HEK293 (cell line): ENCODE data around the gene KRT76.

Experiments used
- CTCF ChIA-PET: fragments of 350-600 bp; formaldehyde crosslinking; extraction: SDS; loops from one replicate; lab custom pipeline; 2021; ENCODE audit warnings: antibody characterized with exemption; lab: Yijun Ruan, JAX
- POLR2A ChIA-PET: fragments of 300-600 bp; formaldehyde crosslinking; extraction: SDS; loops from one replicate; lab custom pipeline; 2020; ENCODE audit warnings: antibody characterized with exemption, inconsistent platforms; lab: Yijun Ruan, JAX
- H3K27ac ChIP-seq: fragments of 200-500 bp; sonication (Bioruptor generic); 2 replicates; pipeline ENCODE4 v1.5.1; 2014; ENCODE audit warnings: low read depth, low read length, control low read depth, inconsistent platforms; ENCODE audit errors: extremely low read depth
- H3K36me3 ChIP-seq, 2 experiments: fragments of 200-500 bp in 1 of 2; sonication (Bioruptor generic) in 1 of 2; 1 replicate in 1 of 2; 2 replicates in 1 of 2; pipeline ENCODE4 v1.5.1; 2014 to 2017; ENCODE audit warnings: inconsistent platforms in 2 of 2, low read length in 2 of 2; ENCODE audit not compliant: control insufficient read depth in 2 of 2, insufficient read depth in 1 of 2
- H3K4me1 ChIP-seq: fragments of 200-500 bp; sonication (Bioruptor generic); 2 replicates; pipeline ENCODE4 v1.5.1; 2014; ENCODE audit warnings: mild to moderate bottlenecking, low read length, inconsistent platforms; ENCODE audit not compliant: control insufficient read depth, insufficient read depth
- H3K4me3 ChIP-seq: 2 replicates; pipeline ENCODE4 v1.5.1; 2011; ENCODE audit warnings: low read depth, mild to moderate bottlenecking, control low read depth, low read length, moderate library complexity
- H3K9me3 ChIP-seq: fragments of 200-500 bp; sonication (Bioruptor generic); 2 replicates; pipeline ENCODE4 v1.5.1; 2014; ENCODE audit warnings: low read depth, low read length, inconsistent platforms; ENCODE audit not compliant: control insufficient read depth, insufficient read depth
- ZFHX2 ChIP-seq: fragments of 450-650 bp; formaldehyde crosslinking; conservative IDR thresholded peaks from 2 replicates; pipeline ENCODE4 v1.5.1; 2016; ENCODE audit warnings: missing biosample characterization, missing genetic modification characterization
- ZIC2 ChIP-seq: fragments of 450-650 bp; formaldehyde crosslinking; IDR thresholded peaks from 2 replicates; pipeline ENCODE4 v1.5.1; 2016; ENCODE audit warnings: missing biosample characterization, missing genetic modification characterization
- ZNF148 ChIP-seq: fragments of 450-650 bp; formaldehyde crosslinking; IDR thresholded peaks from 2 replicates; pipeline ENCODE4 v1.5.0; 2017; ENCODE audit warnings: missing biosample characterization, missing genetic modification characterization, borderline replicate concordance
- ZNF473 ChIP-seq: fragments of 450-650 bp; formaldehyde crosslinking; IDR thresholded peaks from 2 replicates; pipeline ENCODE4 v1.5.1; 2017; ENCODE audit warnings: missing biosample characterization, missing genetic modification characterization
- ZNF548 ChIP-seq: fragments of 450-650 bp; formaldehyde crosslinking; IDR thresholded peaks from 2 replicates; pipeline ENCODE4 v1.5.1; 2016; ENCODE audit warnings: missing biosample characterization, missing genetic modification characterization
- TF ChIP-seq, protein P1 (sequence below): fragments of 450-650 bp; formaldehyde crosslinking; IDR thresholded peaks from 2 replicates; pipeline ENCODE4 v1.5.1; 2016; ENCODE audit warnings: missing biosample characterization, missing genetic modification characterization
- TF ChIP-seq, protein P2 (sequence below): fragments of 450-650 bp; formaldehyde crosslinking; IDR thresholded peaks from 2 replicates; pipeline ENCODE4 v1.5.1; 2016; ENCODE audit warnings: missing biosample characterization, missing genetic modification characterization
- TF ChIP-seq, protein P3 (sequence below): fragments of 450-650 bp; formaldehyde crosslinking; IDR thresholded peaks from 2 replicates; pipeline ENCODE4 v1.5.1; 2017; ENCODE audit warnings: missing biosample characterization, missing genetic modification characterization

KRT76 gene

DNA sequence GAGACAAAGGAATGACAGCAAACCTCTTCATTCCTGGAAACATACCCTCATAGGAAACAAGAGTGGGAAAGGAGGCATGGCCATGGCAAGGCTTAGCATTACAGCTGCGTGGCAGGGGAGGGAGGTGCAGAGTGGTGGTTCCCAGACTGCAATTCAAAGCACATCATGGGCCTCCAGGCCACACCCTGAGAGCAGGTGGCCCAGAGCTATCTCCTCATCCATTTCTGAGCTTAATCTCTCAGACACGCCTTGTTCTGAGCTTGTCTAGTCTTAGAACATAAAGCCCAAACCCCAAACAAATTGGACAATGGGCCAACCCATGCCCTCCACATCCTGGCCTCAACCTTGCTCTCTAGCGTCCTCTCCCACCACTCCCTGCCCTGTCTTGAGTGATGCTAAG is 24.6 kb upstream of the KRT76 start:
- no peak overlapping the region for H3K27ac ChIP-seq
- TF ChIP-seq, protein P1, sequence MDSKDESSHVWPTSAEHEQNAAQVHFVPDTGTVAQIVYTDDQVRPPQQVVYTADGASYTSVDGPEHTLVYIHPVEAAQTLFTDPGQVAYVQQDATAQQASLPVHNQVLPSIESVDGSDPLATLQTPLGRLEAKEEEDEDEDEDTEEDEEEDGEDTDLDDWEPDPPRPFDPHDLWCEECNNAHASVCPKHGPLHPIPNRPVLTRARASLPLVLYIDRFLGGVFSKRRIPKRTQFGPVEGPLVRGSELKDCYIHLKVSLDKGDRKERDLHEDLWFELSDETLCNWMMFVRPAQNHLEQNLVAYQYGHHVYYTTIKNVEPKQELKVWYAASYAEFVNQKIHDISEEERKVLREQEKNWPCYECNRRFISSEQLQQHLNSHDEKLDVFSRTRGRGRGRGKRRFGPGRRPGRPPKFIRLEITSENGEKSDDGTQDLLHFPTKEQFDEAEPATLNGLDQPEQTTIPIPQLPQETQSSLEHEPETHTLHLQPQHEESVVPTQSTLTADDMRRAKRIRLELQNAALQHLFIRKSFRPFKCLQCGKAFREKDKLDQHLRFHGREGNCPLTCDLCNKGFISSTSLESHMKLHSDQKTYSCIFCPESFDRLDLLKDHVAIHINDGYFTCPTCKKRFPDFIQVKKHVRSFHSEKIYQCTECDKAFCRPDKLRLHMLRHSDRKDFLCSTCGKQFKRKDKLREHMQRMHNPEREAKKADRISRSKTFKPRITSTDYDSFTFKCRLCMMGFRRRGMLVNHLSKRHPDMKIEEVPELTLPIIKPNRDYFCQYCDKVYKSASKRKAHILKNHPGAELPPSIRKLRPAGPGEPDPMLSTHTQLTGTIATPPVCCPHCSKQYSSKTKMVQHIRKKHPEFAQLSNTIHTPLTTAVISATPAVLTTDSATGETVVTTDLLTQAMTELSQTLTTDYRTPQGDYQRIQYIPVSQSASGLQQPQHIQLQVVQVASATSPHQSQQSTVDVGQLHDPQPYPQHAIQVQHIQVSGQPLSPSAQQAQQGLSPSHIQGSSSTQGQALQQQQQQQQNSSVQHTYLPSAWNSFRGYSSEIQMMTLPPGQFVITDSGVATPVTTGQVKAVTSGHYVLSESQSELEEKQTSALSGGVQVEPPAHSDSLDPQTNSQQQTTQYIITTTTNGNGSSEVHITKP (tag by site-specific recombination): peak; percentile 67
- TF ChIP-seq, protein P2, sequence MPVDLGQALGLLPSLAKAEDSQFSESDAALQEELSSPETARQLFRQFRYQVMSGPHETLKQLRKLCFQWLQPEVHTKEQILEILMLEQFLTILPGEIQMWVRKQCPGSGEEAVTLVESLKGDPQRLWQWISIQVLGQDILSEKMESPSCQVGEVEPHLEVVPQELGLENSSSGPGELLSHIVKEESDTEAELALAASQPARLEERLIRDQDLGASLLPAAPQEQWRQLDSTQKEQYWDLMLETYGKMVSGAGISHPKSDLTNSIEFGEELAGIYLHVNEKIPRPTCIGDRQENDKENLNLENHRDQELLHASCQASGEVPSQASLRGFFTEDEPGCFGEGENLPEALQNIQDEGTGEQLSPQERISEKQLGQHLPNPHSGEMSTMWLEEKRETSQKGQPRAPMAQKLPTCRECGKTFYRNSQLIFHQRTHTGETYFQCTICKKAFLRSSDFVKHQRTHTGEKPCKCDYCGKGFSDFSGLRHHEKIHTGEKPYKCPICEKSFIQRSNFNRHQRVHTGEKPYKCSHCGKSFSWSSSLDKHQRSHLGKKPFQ: no peak
- CTCF ChIA-PET: interaction anchor here (0.7 to 1.2 kb wide), 3 partner anchors 12 to 78 kb away, joined by 3 to 4 read pairs (median 3); no protein-coding TSS in a partner anchor

DNA sequence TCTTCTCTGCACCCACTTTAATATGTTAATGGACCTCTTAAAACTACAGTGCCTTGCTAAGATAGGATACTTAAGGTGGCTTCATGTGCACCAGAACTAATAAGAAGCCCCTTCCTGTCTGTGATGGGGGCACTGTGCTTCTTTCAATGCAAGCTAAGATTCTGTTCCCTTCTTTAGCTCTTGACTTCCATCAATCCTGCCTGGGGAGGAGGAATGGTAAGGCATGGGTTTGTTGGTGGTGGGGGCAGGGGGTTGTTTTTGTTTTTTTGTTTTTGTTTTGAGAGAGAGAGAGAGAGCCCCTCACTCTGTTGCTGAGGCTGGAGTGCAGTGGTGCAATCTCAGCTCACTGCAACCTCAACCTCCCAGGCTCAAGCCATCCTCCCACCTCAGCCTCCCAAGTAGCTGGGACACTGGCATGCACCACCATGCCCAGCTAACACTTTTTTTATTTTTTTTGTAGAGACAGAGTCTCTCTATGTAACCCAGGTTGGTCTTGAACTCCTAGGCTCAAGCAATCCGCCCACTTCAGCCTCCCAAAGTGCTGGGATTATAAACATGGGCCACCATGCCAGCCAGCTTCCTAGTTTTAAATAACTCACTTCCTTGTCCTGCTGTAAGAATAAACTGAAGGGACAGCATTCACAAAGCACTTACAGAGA is 23.2 kb upstream of the KRT76 start:
- H3K9me3 ChIP-seq: no peaks in the 10 kb centered on the region
- H3K27ac ChIP-seq: no peak overlapping the region
- TF ChIP-seq ZNF548 (tag by site-specific recombination): no peak
- TF ChIP-seq, protein P3, sequence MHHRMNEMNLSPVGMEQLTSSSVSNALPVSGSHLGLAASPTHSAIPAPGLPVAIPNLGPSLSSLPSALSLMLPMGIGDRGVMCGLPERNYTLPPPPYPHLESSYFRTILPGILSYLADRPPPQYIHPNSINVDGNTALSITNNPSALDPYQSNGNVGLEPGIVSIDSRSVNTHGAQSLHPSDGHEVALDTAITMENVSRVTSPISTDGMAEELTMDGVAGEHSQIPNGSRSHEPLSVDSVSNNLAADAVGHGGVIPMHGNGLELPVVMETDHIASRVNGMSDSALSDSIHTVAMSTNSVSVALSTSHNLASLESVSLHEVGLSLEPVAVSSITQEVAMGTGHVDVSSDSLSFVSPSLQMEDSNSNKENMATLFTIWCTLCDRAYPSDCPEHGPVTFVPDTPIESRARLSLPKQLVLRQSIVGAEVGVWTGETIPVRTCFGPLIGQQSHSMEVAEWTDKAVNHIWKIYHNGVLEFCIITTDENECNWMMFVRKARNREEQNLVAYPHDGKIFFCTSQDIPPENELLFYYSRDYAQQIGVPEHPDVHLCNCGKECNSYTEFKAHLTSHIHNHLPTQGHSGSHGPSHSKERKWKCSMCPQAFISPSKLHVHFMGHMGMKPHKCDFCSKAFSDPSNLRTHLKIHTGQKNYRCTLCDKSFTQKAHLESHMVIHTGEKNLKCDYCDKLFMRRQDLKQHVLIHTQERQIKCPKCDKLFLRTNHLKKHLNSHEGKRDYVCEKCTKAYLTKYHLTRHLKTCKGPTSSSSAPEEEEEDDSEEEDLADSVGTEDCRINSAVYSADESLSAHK (tag by site-specific recombination): no peak
- no peak for TF ChIP-seq ZNF473 (tag by site-specific recombination)
- TF ChIP-seq ZFHX2 (tag by site-specific recombination): 0 out of 2 replicates have a peak, but pooled peaks have one; percentile 6
- TF ChIP-seq, all 188 proteins: peak for 1
- H3K36me3 ChIP-seq: no peaks in the 10 kb centered on the region
- ChIA-PET POLR2A (no interaction called here), CTCF (interaction anchor here (0.6 to 0.7 kb wide), 3 partner anchors 11 to 608 kb away, joined by 4 read pairs; partner anchors contain the start of gene KRT80)
- H3K4me1 ChIP-seq: no peaks in the 10 kb centered on the region; the same call in 1 of the 2 replicates
- H3K4me3 ChIP-seq: no peak overlapping the region

More for the DNA sequence above, 24.6 kb upstream of the KRT76 start:
- no peak overlapping the region for H3K4me3 ChIP-seq
- H3K4me1 ChIP-seq: no peaks in the 10 kb centered on the region; the same call in 1 of the 2 replicates
- no peaks in the 10 kb centered on the region for H3K9me3 ChIP-seq
- H3K36me3 ChIP-seq: no peaks in the 10 kb centered on the region
- POLR2A ChIA-PET: no interaction called here

DNA sequence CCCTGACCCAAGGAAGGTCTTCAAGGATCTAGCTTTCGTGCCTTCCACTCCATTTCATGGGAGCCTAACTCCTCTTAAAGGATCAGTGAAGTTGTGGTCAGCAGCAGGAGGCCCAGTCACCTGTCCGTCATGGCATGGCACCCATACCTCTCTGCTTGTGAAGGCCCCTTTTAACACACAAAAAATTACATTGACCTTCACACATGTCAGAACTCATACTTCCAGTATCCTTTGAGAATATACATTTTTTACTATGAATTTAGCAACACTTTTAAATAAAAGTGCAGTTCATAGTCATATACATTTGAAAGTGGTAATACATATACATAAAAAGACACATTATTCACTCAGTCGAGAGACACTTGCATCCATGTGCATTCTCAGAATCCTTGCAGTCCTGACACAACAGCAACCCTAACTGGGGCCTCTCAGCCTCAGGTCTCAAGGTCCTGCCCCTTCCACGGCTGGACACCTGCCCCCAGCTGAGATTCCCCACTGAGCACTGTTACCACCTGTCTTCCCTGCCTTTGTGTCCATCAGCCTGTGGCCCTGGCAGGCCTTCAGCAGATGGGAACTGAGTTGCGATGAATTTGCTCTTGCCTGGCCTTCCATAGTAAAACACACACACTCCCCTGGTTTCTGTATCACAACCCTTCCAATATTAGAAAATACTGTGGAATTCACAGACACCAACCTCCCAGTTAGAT is 22.5 kb upstream of the KRT76 start:
- Histone ChIP-seq H3K36me3 (no peaks in the 10 kb centered on the region), H3K4me1 (no peaks in the 10 kb centered on the region; the same call in 1 of the 2 replicates), H3K4me3 (no peak overlapping the region), H3K9me3 (no peaks in the 10 kb centered on the region)
- POLR2A ChIA-PET: no interaction called here
- no peak for TF ChIP-seq ZNF148 (tag by site-specific recombination)
- peak; percentile 41 for TF ChIP-seq ZIC2 (tag by site-specific recombination)
- TF ChIP-seq, all 188 proteins: peak for 1
- CTCF ChIA-PET: interaction anchor here (0.6 to 0.7 kb wide), 3 partner anchors 10 to 608 kb away, joined by 4 read pairs; partner anchors contain the start of gene KRT80
- no peak overlapping the region for H3K27ac ChIP-seq
